Cardiac muscle cell (in vitro differentiated cells and primary cell): ENCODE data around the gene SRR. TPM values are rescaled to one million over a fixed set of nuclear protein-coding genes. Genes with fewer than 3 reads are reported as not detected.

ENCODE experiments used
- DNase-seq, 2 donors: peaks; one replicate each; pipeline versions ENCODE4 v3.0.0 to v3.0.0-alpha.2; 2010 to 2017; ENCODE audit warnings: low read depth in 1 of 2, low spot score in 1 of 2
- H3K27ac ChIP-seq: fragments of 200-600 bp; sonication (generic); 2 replicates; pipeline ENCODE4 v1.5.1; 2016
- H3K27me3 ChIP-seq: fragments of 200-600 bp; sonication (generic); 2 replicates; pipeline ENCODE4 v1.6.0; 2016; ENCODE audit warnings: control low read depth
- H3K36me3 ChIP-seq: fragments of 200-600 bp; sonication (generic); 2 replicates; pipeline ENCODE4 v1.5.1; 2016; ENCODE audit warnings: control low read depth
- H3K4me1 ChIP-seq: fragments of 200-600 bp; sonication (generic); 2 replicates; pipeline ENCODE4 v1.8.1; 2017; ENCODE audit warnings: low read depth, mild to moderate bottlenecking, mixed run types
- H3K4me3 ChIP-seq: fragments of 200-600 bp; sonication (generic); 2 replicates; pipeline ENCODE4 v1.5.1; 2016; ENCODE audit warnings: mild to moderate bottlenecking
- H3K9me3 ChIP-seq: fragments of 200-600 bp; sonication (generic); 2 replicates; pipeline ENCODE4 v1.5.1; 2017; ENCODE audit warnings: low read depth, mild to moderate bottlenecking, control low read depth
- CTCF ChIP-seq: IDR thresholded peaks from 2 replicates; pipeline ENCODE4 v1.5.1; 2012; ENCODE audit warnings: low read depth, mild to moderate bottlenecking, low read length
- polyA plus RNA-seq: library from polyadenylated mRNA; unstranded; fragments of >200 nt; fragmentation: Nextera tagmentation; extraction: Ambion mirVana; gene quantifications from 2 replicates; pipeline ENCODE4 v1.2.1, GENCODE V29; 2016
- total RNA-seq: library from RNA; depleted of rRNA; stranded (reverse); fragments of >200 nt; gene quantifications from 2 replicates; pipeline ENCODE4 v1.2.3, GENCODE V29; 2016

The SRR gene
- total and polyA plus RNA-seq, 2 experiments from 2014 or later: 27.7 to 49.9 TPM

DNA sequence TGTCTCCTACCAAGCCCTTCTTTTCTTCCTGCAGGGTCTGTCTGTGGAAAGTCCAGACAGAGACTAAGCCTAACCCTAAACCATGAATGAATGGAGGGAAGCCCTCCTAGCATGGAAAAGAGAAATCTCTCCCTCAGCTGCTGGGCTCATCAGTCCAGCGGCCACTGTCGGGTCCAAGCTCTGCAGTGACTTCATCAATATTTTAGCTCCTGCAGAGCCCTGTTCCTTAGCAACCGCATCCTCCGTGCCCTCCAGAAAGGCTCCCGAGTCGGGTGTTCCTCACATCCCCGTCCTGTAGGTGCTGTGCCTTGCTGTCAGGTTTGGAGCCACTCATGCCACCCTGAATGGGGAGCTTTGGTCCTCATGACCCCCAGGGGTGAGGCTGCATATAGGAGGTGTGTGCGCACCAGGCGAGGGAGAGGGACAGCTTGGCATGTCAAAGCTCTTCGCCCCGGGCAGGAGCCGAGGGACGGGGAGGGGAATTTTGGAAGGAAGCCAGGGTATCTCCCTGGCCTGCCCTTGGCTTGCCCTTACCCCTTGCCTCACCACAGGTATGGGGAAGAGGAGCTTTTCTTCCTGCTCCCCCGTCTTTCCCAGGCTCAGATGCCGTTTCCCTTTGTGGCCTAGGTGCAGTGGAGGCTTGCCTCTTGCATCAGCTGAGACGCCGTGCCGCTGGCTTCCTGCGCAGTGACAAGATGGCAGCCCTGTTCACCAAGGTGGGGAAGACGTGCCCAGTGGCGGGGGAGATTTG, 57.4 kb downstream of the SRR start:
- no peaks in the 10 kb centered on the region for H3K27me3 ChIP-seq
- no peaks in the 10 kb centered on the region for H3K36me3 ChIP-seq
- no peak for DNase-seq
- no peaks in the 10 kb centered on the region for H3K9me3 ChIP-seq
- H3K4me3 ChIP-seq: no peak overlapping the region
- H3K27ac ChIP-seq: no peak overlapping the region
- H3K4me1 ChIP-seq: no peaks in the 10 kb centered on the region
- TF ChIP-seq CTCF: no peak

DNA sequence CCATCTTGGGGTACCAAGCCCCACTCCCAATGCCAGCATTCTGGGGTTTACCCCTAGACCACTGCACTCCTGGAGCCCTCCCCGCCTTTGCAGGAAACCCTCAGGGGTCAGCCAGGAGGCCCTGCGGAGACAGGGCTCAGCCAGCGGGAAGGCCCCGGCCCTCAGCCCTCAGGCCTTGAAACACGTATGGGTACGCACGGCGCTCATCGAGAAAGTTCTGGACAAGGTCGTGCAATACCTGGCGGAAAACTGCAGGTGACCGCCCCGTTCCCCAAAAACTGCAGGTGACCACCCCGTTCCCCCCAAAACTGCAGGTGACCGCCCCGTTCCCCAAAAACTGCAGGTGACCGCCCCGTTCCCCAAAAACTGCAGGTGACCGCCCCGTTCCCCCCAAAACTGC, 58.3 kb downstream of the SRR start:
- Histone ChIP-seq H3K4me3 (no peak overlapping the region), H3K9me3 (no peaks in the 10 kb centered on the region), H3K27me3 (no peaks in the 10 kb centered on the region), H3K27ac (no peak overlapping the region), H3K4me1 (no peaks in the 10 kb centered on the region), H3K36me3 (no peaks in the 10 kb centered on the region)
- no peak for TF ChIP-seq CTCF
- no peak for DNase-seq

GRCh38 chr17:2362416-2362815, 58.7 kb downstream of the SRR start:
- no peak for TF ChIP-seq CTCF
- no peaks in the 10 kb centered on the region for H3K9me3 ChIP-seq
- DNase-seq: no peak
- H3K4me3 ChIP-seq: no peak overlapping the region
- no peaks in the 10 kb centered on the region for H3K36me3 ChIP-seq
- no peak overlapping the region for H3K27ac ChIP-seq
- H3K27me3 ChIP-seq: no peaks in the 10 kb centered on the region
- no peaks in the 10 kb centered on the region for H3K4me1 ChIP-seq

GRCh38 chr17:2362881-2363280, 59.1 kb downstream of the SRR start:
- H3K4me1 ChIP-seq: no peaks in the 10 kb centered on the region

DNA sequence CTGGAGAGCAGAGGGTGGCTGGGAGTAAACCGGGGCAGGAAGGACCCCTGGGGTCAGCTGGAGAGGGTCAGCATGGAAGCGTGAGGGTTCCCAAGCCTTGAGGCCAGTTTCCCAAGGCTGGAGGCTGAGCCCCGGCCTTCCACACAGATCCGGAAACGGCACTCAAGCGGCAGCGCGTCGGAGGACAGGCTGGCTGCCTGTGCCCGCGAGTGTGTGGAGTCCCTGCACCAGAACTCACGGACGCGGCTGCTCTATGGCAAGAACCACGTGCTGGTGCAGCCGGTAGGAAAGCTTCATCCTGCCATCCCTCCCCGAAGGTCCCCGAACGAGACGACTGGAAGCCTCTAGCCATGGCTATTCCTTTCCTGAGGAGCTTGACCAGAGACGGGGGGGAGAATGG, 59.6 kb downstream of the SRR start:
- no peaks in the 10 kb centered on the region for H3K4me1 ChIP-seq
- H3K27ac ChIP-seq: no peak overlapping the region
- H3K27me3 ChIP-seq: no peaks in the 10 kb centered on the region
- H3K4me3 ChIP-seq: no peak overlapping the region
- no peaks in the 10 kb centered on the region for H3K36me3 ChIP-seq
- DNase-seq: no peak
- no peak for TF ChIP-seq CTCF
- no peaks in the 10 kb centered on the region for H3K9me3 ChIP-seq

More at GRCh38 chr17:2362881-2363280, 59.1 kb downstream of the SRR start:
- TF ChIP-seq CTCF: no peak
- no peaks in the 10 kb centered on the region for H3K36me3 ChIP-seq
- H3K27ac ChIP-seq: no peak overlapping the region
- no peaks in the 10 kb centered on the region for H3K27me3 ChIP-seq
- DNase-seq: no peak
- no peak overlapping the region for H3K4me3 ChIP-seq
- H3K9me3 ChIP-seq: no peaks in the 10 kb centered on the region
